SK-N-SH (cell line): ENCODE results near the gene ZNF646. TPM values are rescaled to one million over a fixed set of nuclear protein-coding genes. Genes with fewer than 3 reads are reported as not detected.

Experiments
- CTCF ChIA-PET: fragments of 300-600, 350-600 bp; formaldehyde crosslinking; extraction: SDS; loops from one replicate; lab custom pipeline; 2021; lab: Yijun Ruan, JAX
- POLR2A ChIA-PET: fragments of 350-600 bp; sonication (Branson Sonifier 250); formaldehyde crosslinking; extraction: SDS; loops from one replicate; lab custom pipeline; 2020; ENCODE audit warnings: antibody characterized with exemption, inconsistent platforms; lab: Yijun Ruan, JAX
- DNase-seq: peaks from one replicate; pipeline ENCODE4 v3.0.0; 2012
- H2AFZ ChIP-seq: fragments of 200-600 bp; sonication (generic); 2 replicates; pipeline ENCODE4 v1.8.1; 2016; ENCODE audit warnings: antibody characterized with exemption, mild to moderate bottlenecking, low read depth
- H3F3A ChIP-seq: fragments of 200-600 bp; sonication (generic); replicated peaks from 2 replicates; pipeline ENCODE3; 2016; ENCODE audit warnings: antibody characterized with exemption, mild to moderate bottlenecking; ENCODE audit not compliant: insufficient read depth
- H3K27ac ChIP-seq, 2 experiments: fragments of 200-500 bp in 1 of 2; fragments of 200-600 bp in 1 of 2; sonication (Bioruptor generic) in 1 of 2; sonication (generic), shearing (Covaris generic) in 1 of 2; 2 replicates each; pipeline versions ENCODE4 v1.5.1 to v1.6.1; 2014 to 2016; ENCODE audit warnings: low read depth in 2 of 2, inconsistent platforms in 1 of 2, low read length in 1 of 2, mild to moderate bottlenecking in 1 of 2, mixed read lengths in 1 of 2
- H3K27me3 ChIP-seq: fragments of 200-600 bp; sonication (generic), shearing (Covaris generic); 2 replicates; pipeline ENCODE4 v1.6.1; 2016; ENCODE audit warnings: mixed run types; ENCODE audit not compliant: insufficient read depth
- H3K36me3 ChIP-seq, 2 experiments: fragments of 200-500 bp in 1 of 2; fragments of 200-600 bp in 1 of 2; sonication (Bioruptor generic) in 1 of 2; sonication (generic) in 1 of 2; replicated peaks in 1 of 2; 2 replicates each; pipeline versions ENCODE3 to v1.5.1; 2014 to 2016; ENCODE audit warnings: low read length in 1 of 2, mild to moderate bottlenecking in 1 of 2; ENCODE audit not compliant: insufficient read depth in 2 of 2, control insufficient read depth in 1 of 2
- H3K4me1 ChIP-seq, 2 experiments: fragments of 200-500 bp in 1 of 2; fragments of 200-600 bp in 1 of 2; sonication (Bioruptor generic) in 1 of 2; sonication (generic), shearing (Covaris generic) in 1 of 2; 2 replicates each; pipeline versions ENCODE4 v1.5.1 to v1.6.1; 2014 to 2016; ENCODE audit warnings: low read depth in 1 of 2, low read length in 1 of 2, mixed run types in 1 of 2; ENCODE audit not compliant: insufficient read depth in 2 of 2, control insufficient read depth in 1 of 2
- H3K4me2 ChIP-seq: fragments of 200-600 bp; sonication (generic), shearing (Covaris generic); 2 replicates; pipeline ENCODE4 v1.6.1; 2017; ENCODE audit warnings: mixed run types
- H3K4me3 ChIP-seq, 2 experiments: fragments of 200-500 bp in 1 of 2; fragments of 200-600 bp in 1 of 2; sonication (Bioruptor generic) in 1 of 2; sonication (generic), shearing (Covaris generic) in 1 of 2; 2 replicates each; pipeline versions ENCODE4 v1.5.1 to v1.8.1; 2014 to 2016; ENCODE audit warnings: low read depth in 2 of 2, inconsistent platforms in 1 of 2, low read length in 1 of 2, mild to moderate bottlenecking in 1 of 2, mixed read lengths in 1 of 2, moderate library complexity in 1 of 2
- H3K79me2 ChIP-seq: fragments of 200-600 bp; sonication (generic); 2 replicates; pipeline ENCODE4 v1.8.1; 2017; ENCODE audit warnings: mild to moderate bottlenecking; ENCODE audit not compliant: insufficient read depth
- H3K9ac ChIP-seq: fragments of 200-600 bp; sonication (generic); 2 replicates; pipeline ENCODE4 v1.6.1; 2017; ENCODE audit warnings: mixed run types
- H3K9me2 ChIP-seq: fragments of 200-600 bp; sonication (generic); 2 replicates; pipeline ENCODE4 v1.6.1; 2017; ENCODE audit warnings: mixed run types
- H3K9me3 ChIP-seq: fragments of 200-600 bp; sonication (generic); 2 replicates; pipeline ENCODE4 v1.6.1; 2017; ENCODE audit warnings: mixed run types, mild to moderate bottlenecking, moderate library complexity
- H4K20me1 ChIP-seq: fragments of 200-600 bp; sonication (generic); 2 replicates; pipeline ENCODE4 v1.6.1; 2017; ENCODE audit warnings: mild to moderate bottlenecking, mixed run types; ENCODE audit not compliant: insufficient read depth
- EZH2phosphoT487 ChIP-seq: fragments of 200-600 bp; sonication (generic); IDR thresholded peaks from 2 replicates; pipeline ENCODE4 v1.6.1; 2017; ENCODE audit warnings: low read depth, mixed run types, mild to moderate bottlenecking, antibody characterized with exemption, moderate library complexity, borderline replicate concordance
- FOXJ3 ChIP-seq: sonication (generic); formaldehyde crosslinking; IDR thresholded peaks from 2 replicates; pipeline ENCODE4 v1.5.1; 2020; ENCODE audit warnings: mild to moderate bottlenecking, missing genetic modification reagents
- FOXM1 ChIP-seq: IDR thresholded peaks from 2 replicates; pipeline ENCODE4 v1.4.0; 2012; ENCODE audit warnings: low read depth, mild to moderate bottlenecking
- GABPA ChIP-seq: IDR thresholded peaks from 2 replicates; pipeline ENCODE4 v1.4.0; 2012; ENCODE audit warnings: low read depth, mild to moderate bottlenecking
- GATA2 ChIP-seq: sonication (generic); formaldehyde crosslinking; IDR thresholded peaks from 2 replicates; pipeline ENCODE4 v1.5.0; 2020; ENCODE audit warnings: mild to moderate bottlenecking, missing genetic modification reagents
- NFIC ChIP-seq: IDR thresholded peaks from 2 replicates; pipeline ENCODE4 v1.4.0; 2012; ENCODE audit warnings: borderline replicate concordance
- NRF1 ChIP-seq: IDR thresholded peaks from 2 replicates; pipeline ENCODE4 v1.6.1; 2012; ENCODE audit warnings: low read depth, mild to moderate bottlenecking, low read length
- RAD21 ChIP-seq: IDR thresholded peaks from 2 replicates; pipeline ENCODE4 v1.6.1; 2012; ENCODE audit warnings: mild to moderate bottlenecking, low read length
- RCOR1 ChIP-seq: fragments of 150-350 bp; IDR thresholded peaks from 2 replicates; pipeline ENCODE4 v1.6.1; 2017; ENCODE audit warnings: antibody characterized with exemption, low read length
- REST ChIP-seq: IDR thresholded peaks from 2 replicates; pipeline ENCODE4 v1.6.1; 2012; ENCODE audit warnings: mild to moderate bottlenecking, low read depth, low read length, moderate library complexity
- SMC3 ChIP-seq: IDR thresholded peaks from 2 replicates; pipeline ENCODE4 v1.6.1; 2012; ENCODE audit warnings: low read depth, low read length, improper control_type of control experiment
- TCF12 ChIP-seq: IDR thresholded peaks from 2 replicates; pipeline ENCODE4 v1.4.0; 2012
- USF1 ChIP-seq: IDR thresholded peaks from 2 replicates; pipeline ENCODE4 v1.4.0; 2012; ENCODE audit warnings: low read depth, borderline replicate concordance
- YY1 ChIP-seq: IDR thresholded peaks from 2 replicates; pipeline ENCODE4 v1.4.0; 2012; ENCODE audit warnings: low read depth, mild to moderate bottlenecking
- WGBS: methylation state at CpG from one replicate; pipeline ENCODE4 v1.1.6; 2017; ENCODE audit warnings: low lambda C conversion rate; 5-methylcytosine and 5-hydroxymethylcytosine counted together
- polyA plus RNA-seq, 3 experiments: library from polyadenylated mRNA; depleted of rRNA; stranded (reverse); fragments of >200 nt; gene quantifications; 2 replicates each; pipeline ENCODE4 v1.2.3, GENCODE V29; 2012
- TF ChIP-seq, protein P1 (sequence below): fragments of 200-600 bp; sonication (generic); IDR thresholded peaks from 2 replicates; pipeline ENCODE4 v1.6.1; 2017; ENCODE audit warnings: antibody characterized with exemption, mild to moderate bottlenecking, moderate library complexity
- TF ChIP-seq, protein P2 (sequence below): fragments of 150-350 bp; IDR thresholded peaks from 2 replicates; pipeline ENCODE4 v1.6.1; 2017; ENCODE audit warnings: antibody characterized with exemption, low read length, low read depth, borderline replicate concordance
- TF ChIP-seq, protein P3 (sequence below): IDR thresholded peaks from 2 replicates; pipeline ENCODE4 v1.4.0; 2012; ENCODE audit warnings: low read depth
- TF ChIP-seq, protein P4 (sequence below): IDR thresholded peaks from 2 replicates; pipeline ENCODE4 v1.4.0; 2012; ENCODE audit warnings: low read depth, borderline replicate concordance

Gene ZNF646
- polyA plus RNA-seq, 1 of the 3 experiments (the other 2 are of a cell fraction): 3.4 TPM

DNA sequence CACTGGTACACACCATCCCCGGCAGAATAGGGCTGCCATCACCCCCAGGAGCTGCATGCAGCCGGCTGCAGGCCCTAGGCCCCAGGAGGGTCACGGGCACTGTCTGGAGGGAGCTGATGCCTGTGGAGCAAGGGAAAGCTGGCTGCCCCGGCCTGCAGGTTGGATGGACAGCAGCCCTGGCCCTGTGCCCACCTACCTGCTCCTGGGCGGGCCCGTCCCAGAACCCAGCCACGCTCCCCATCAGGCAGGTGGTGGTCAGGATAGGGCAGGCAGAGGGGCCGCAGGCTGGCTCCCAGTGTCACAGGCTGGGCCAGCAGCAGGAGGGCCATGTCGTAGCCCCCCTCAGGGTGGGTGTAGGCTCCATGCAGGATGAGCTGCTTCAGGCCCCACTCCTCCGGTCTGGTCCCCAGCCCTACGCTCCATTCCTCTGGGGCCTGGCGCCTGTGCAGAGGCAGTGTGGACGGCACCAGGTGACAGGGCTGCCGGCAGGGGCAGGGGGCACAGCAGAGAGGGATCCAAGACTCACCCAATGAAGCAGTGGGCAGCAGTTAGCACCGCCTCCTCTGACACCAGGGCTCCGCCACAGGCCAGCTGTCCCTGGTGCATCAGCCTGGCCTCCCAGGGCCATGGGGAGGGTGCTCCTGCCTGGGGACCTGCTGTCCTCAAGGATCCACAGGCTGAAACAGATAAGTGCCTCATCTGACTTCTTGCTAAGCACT lies 10.5 kb downstream of the ZNF646 start:
- peaks cover 8% of the 10 kb centered on the region; the same call in 1 of the 2 replicates for H4K20me1 ChIP-seq
- DNase-seq: no peak
- no peak for TF ChIP-seq RAD21
- TF ChIP-seq NRF1: no peak
- TF ChIP-seq GABPA: no peak
- no peak for TF ChIP-seq FOXM1
- no peak for TF ChIP-seq EZH2phosphoT487
- no peak for TF ChIP-seq FOXJ3
- no peak for TF ChIP-seq TCF12
- TF ChIP-seq USF1: no peak
- TF ChIP-seq RCOR1: no peak
- no peak for TF ChIP-seq NFIC
- TF ChIP-seq, protein P1, sequence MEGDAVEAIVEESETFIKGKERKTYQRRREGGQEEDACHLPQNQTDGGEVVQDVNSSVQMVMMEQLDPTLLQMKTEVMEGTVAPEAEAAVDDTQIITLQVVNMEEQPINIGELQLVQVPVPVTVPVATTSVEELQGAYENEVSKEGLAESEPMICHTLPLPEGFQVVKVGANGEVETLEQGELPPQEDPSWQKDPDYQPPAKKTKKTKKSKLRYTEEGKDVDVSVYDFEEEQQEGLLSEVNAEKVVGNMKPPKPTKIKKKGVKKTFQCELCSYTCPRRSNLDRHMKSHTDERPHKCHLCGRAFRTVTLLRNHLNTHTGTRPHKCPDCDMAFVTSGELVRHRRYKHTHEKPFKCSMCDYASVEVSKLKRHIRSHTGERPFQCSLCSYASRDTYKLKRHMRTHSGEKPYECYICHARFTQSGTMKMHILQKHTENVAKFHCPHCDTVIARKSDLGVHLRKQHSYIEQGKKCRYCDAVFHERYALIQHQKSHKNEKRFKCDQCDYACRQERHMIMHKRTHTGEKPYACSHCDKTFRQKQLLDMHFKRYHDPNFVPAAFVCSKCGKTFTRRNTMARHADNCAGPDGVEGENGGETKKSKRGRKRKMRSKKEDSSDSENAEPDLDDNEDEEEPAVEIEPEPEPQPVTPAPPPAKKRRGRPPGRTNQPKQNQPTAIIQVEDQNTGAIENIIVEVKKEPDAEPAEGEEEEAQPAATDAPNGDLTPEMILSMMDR: no peak
- TF ChIP-seq, protein P2, sequence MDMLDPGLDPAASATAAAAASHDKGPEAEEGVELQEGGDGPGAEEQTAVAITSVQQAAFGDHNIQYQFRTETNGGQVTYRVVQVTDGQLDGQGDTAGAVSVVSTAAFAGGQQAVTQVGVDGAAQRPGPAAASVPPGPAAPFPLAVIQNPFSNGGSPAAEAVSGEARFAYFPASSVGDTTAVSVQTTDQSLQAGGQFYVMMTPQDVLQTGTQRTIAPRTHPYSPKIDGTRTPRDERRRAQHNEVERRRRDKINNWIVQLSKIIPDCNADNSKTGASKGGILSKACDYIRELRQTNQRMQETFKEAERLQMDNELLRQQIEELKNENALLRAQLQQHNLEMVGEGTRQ: no peak
- TF ChIP-seq SMC3: no peak
- TF ChIP-seq, protein P3, sequence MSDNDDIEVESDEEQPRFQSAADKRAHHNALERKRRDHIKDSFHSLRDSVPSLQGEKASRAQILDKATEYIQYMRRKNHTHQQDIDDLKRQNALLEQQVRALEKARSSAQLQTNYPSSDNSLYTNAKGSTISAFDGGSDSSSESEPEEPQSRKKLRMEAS: no peak
- no peak for TF ChIP-seq REST
- no peak for TF ChIP-seq GATA2 (CRISPR knock-in tag)
- TF ChIP-seq, protein P4, sequence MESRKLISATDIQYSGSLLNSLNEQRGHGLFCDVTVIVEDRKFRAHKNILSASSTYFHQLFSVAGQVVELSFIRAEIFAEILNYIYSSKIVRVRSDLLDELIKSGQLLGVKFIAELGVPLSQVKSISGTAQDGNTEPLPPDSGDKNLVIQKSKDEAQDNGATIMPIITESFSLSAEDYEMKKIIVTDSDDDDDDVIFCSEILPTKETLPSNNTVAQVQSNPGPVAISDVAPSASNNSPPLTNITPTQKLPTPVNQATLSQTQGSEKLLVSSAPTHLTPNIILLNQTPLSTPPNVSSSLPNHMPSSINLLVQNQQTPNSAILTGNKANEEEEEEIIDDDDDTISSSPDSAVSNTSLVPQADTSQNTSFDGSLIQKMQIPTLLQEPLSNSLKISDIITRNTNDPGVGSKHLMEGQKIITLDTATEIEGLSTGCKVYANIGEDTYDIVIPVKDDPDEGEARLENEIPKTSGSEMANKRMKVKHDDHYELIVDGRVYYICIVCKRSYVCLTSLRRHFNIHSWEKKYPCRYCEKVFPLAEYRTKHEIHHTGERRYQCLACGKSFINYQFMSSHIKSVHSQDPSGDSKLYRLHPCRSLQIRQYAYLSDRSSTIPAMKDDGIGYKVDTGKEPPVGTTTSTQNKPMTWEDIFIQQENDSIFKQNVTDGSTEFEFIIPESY: no peak
- TF ChIP-seq YY1: no peak
- CTCF ChIA-PET: interaction anchor here (3.0 kb wide), 1 partner anchor 58 kb away, joined by 12 read pairs; no protein-coding TSS in a partner anchor
- no peaks in the 10 kb centered on the region; a peak in 1 of 4 replicates for H3K4me1 ChIP-seq
- no peaks in the 10 kb centered on the region for H3F3A ChIP-seq
- H3K9me3 ChIP-seq: no peaks in the 10 kb centered on the region
- H3K4me2 ChIP-seq: no peak overlapping the region
- no peak overlapping the region for H2AFZ ChIP-seq
- WGBS: 91% methylated on average over 6 of the region's 16 CpGs
- H3K79me2 ChIP-seq: peaks cover 33% of the 10 kb centered on the region; the same call in 1 of the 2 replicates
- no peak overlapping the region for H3K4me3 ChIP-seq
- H3K27ac ChIP-seq: no peak overlapping the region; a peak in 1 of 4 replicates
- POLR2A ChIA-PET: interaction anchor here (1.7 to 2.1 kb wide), 3 partner anchors 8 to 33 kb away, joined by 5 to 8 read pairs (median 6); partner anchors contain the start of genes KAT8, ZNF646 and ZNF668
- no peaks in the 10 kb centered on the region for H3K27me3 ChIP-seq
- H3K36me3 ChIP-seq: peaks cover 16 to 49% of the 10 kb centered on the region in 2 experiments
- no peaks in the 10 kb centered on the region for H3K9me2 ChIP-seq
- no peak overlapping the region for H3K9ac ChIP-seq
